ENCODE data around the gene HNRNPLL. TPM values are rescaled to one million over a fixed set of nuclear protein-coding genes. Genes with fewer than 3 reads are reported as not detected.

Gene HNRNPLL
- total and polyA plus RNA-seq, 2 of the 13 experiments (the other 11 are each of a cell fraction or from before 2014, with no cell fraction given) = 49.4 to 103 TPM

DNA sequence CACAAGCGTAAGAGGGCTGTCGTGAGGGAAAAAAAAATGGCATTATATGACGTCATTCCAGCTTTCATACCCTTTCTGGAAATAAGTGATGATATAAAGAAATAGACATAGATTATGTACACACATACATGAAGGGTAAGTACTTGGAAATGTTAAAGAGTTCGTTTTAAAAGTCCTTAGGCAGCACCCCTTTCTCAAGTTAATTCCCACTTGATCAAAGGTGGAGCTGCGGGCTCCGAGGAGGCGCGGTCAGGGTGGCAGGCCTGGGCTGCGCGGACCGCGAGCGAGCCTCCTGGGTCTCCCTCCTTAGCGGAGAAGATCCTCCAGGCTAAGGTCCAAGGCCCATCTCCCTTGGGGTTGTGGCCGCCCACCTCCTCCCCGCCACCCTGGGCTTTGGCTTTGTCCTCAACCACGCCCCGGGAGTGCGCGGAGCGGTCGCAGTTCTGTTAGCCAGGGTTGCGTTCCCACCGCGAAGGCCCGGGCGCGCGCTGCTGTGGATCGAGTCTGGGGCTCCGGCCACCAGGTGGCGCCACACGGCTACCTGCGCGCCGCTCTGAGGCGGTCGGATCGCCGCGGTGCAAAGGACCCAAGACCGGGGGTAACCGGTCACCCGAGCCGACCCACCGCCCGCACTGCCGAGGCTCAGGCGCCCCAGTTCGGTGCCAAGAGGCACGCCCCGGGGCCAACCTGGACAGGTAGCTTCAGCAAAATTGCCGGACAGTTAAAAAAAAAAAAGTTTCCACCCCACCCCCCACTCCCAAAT is 66.8 kb downstream of the HNRNPLL start (continued):
- TF ChIP-seq GPN1 (CRISPR knock-in tag; IDR thresholded peaks at IDR 0.05; ENCODE audit: borderline replicate concordance) (no peak), ZNF34 (CRISPR knock-in tag; IDR thresholded peaks at IDR 0.05; ENCODE audit: borderline replicate concordance) (no peak; the same call in 1 of the 2 replicates), ZFP36L2 (CRISPR knock-in tag; IDR thresholded peaks at IDR 0.05) (0 out of 2 replicates have a peak, but pooled peaks have one; percentile 30), ZBTB20 (CRISPR knock-in tag; IDR thresholded peaks at IDR 0.05; ENCODE audit: borderline replicate concordance, low read depth) (peak; percentile 72), SATB2 (CRISPR knock-in tag; IDR thresholded peaks at IDR 0.05) (no peak), CHD4 (IDR thresholded peaks at IDR 0.05; ENCODE audit: borderline replicate concordance, low read length) (no peak), XRCC5 (optimal IDR thresholded peaks at IDR 0.05; ENCODE audit: low read length) (peak; percentile 92), SSRP1 (CRISPR knock-in tag; IDR thresholded peaks at IDR 0.05) (no peak), ZNF33A (CRISPR knock-in tag; IDR thresholded peaks at IDR 0.05; ENCODE audit: borderline replicate concordance) (no peak; the same call in 1 of the 2 replicates), ZNF891 (CRISPR knock-in tag; IDR thresholded peaks at IDR 0.05) (peak; percentile 33; the same call in 1 of the 2 replicates), ZNF772 (CRISPR knock-in tag; IDR thresholded peaks at IDR 0.05) (peak; percentile 92), FOXA3 (CRISPR knock-in tag; IDR thresholded peaks at IDR 0.05) (peak; percentile 44), JUND (CRISPR knock-in tag; IDR thresholded peaks at IDR 0.05) (no peak), TOPORS (CRISPR knock-in tag; IDR thresholded peaks at IDR 0.05) (peak; percentile 78), GTF3A (CRISPR knock-in tag; conservative IDR thresholded peaks at IDR 0.05) (no peak), MEF2D (CRISPR knock-in tag; IDR thresholded peaks at IDR 0.05) (peak; percentile 53; the same call in 1 of the 2 replicates)
- TF ChIP-seq, protein P1, sequence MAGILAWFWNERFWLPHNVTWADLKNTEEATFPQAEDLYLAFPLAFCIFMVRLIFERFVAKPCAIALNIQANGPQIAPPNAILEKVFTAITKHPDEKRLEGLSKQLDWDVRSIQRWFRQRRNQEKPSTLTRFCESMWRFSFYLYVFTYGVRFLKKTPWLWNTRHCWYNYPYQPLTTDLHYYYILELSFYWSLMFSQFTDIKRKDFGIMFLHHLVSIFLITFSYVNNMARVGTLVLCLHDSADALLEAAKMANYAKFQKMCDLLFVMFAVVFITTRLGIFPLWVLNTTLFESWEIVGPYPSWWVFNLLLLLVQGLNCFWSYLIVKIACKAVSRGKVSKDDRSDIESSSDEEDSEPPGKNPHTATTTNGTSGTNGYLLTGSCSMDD (CRISPR knock-in tag; IDR thresholded peaks at IDR 0.05) = no peak
- TF ChIP-seq, protein P2, sequence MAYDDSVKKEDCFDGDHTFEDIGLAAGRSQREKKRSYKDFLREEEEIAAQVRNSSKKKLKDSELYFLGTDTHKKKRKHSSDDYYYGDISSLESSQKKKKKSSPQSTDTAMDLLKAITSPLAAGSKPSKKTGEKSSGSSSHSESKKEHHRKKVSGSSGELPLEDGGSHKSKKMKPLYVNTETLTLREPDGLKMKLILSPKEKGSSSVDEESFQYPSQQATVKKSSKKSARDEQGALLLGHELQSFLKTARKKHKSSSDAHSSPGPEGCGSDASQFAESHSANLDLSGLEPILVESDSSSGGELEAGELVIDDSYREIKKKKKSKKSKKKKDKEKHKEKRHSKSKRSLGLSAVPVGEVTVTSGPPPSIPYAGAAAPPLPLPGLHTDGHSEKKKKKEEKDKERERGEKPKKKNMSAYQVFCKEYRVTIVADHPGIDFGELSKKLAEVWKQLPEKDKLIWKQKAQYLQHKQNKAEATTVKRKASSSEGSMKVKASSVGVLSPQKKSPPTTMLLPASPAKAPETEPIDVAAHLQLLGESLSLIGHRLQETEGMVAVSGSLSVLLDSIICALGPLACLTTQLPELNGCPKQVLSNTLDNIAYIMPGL (CRISPR knock-in tag; IDR thresholded peaks at IDR 0.05; ENCODE audit: borderline replicate concordance in 1 of 2, low read depth in 1 of 2) = peak; percentile 98 to 99
- TF ChIP-seq, protein P3, sequence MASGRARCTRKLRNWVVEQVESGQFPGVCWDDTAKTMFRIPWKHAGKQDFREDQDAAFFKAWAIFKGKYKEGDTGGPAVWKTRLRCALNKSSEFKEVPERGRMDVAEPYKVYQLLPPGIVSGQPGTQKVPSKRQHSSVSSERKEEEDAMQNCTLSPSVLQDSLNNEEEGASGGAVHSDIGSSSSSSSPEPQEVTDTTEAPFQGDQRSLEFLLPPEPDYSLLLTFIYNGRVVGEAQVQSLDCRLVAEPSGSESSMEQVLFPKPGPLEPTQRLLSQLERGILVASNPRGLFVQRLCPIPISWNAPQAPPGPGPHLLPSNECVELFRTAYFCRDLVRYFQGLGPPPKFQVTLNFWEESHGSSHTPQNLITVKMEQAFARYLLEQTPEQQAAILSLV (CRISPR knock-in tag; IDR thresholded peaks at IDR 0.05; ENCODE audit: borderline replicate concordance) = peak; percentile 65; the same call in 1 of the 2 replicates
- TF ChIP-seq, protein P4, sequence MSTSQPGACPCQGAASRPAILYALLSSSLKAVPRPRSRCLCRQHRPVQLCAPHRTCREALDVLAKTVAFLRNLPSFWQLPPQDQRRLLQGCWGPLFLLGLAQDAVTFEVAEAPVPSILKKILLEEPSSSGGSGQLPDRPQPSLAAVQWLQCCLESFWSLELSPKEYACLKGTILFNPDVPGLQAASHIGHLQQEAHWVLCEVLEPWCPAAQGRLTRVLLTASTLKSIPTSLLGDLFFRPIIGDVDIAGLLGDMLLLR (CRISPR knock-in tag; IDR thresholded peaks at IDR 0.05) = peak; percentile 91; the same call in 1 of the 2 replicates
- TF ChIP-seq, protein P5, sequence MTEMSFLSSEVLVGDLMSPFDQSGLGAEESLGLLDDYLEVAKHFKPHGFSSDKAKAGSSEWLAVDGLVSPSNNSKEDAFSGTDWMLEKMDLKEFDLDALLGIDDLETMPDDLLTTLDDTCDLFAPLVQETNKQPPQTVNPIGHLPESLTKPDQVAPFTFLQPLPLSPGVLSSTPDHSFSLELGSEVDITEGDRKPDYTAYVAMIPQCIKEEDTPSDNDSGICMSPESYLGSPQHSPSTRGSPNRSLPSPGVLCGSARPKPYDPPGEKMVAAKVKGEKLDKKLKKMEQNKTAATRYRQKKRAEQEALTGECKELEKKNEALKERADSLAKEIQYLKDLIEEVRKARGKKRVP (CRISPR knock-in tag; IDR thresholded peaks at IDR 0.05) = no peak
- TF ChIP-seq, protein P6, sequence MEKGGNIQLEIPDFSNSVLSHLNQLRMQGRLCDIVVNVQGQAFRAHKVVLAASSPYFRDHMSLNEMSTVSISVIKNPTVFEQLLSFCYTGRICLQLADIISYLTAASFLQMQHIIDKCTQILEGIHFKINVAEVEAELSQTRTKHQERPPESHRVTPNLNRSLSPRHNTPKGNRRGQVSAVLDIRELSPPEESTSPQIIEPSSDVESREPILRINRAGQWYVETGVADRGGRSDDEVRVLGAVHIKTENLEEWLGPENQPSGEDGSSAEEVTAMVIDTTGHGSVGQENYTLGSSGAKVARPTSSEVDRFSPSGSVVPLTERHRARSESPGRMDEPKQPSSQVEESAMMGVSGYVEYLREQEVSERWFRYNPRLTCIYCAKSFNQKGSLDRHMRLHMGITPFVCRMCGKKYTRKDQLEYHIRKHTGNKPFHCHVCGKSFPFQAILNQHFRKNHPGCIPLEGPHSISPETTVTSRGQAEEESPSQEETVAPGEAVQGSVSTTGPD (CRISPR knock-in tag; IDR thresholded peaks at IDR 0.05) = 0 out of 2 replicates have a peak, but pooled peaks have one; percentile 28
